IMR-90 (cell line): ENCODE measurements around the gene NIT1. TPM values are rescaled to one million over a fixed set of nuclear protein-coding genes. Genes with fewer than 3 reads are reported as not detected.

Source experiments
- ATAC-seq: fragments of 200-7000 bp; cut with Tn5 transposase; 2 replicates; pipeline ENCODE4 v1.9.1; 2020; ENCODE audit warnings: low read depth, mild to moderate bottlenecking, moderate library complexity
- BruUV-seq: library from RNA; stranded (reverse); fragments of 400-500 nt; replicated peaks from 2 replicates; lab custom pipeline; 2021; lab: Mats Ljungman, UMichigan
- CTCF ChIA-PET: fragments of 300-600 bp; formaldehyde crosslinking; extraction: SDS; loops from one replicate; lab custom pipeline; 2021; ENCODE audit warnings: antibody characterized with exemption; lab: Yijun Ruan, JAX
- POLR2A ChIA-PET: fragments of 300-600 bp; sonication (Branson Sonifier 250); formaldehyde crosslinking; loops from one replicate; lab custom pipeline; 2022; ENCODE audit warnings: antibody characterized with exemption; ENCODE audit not compliant: unreplicated experiment; lab: Charles Lee
- DNase-seq: peaks from one replicate; pipeline ENCODE4 v3.0.0; 2013
- H2AFZ ChIP-seq: replicated peaks from 2 replicates; pipeline ENCODE3; 2013; ENCODE audit warnings: low read length, mild to moderate bottlenecking; ENCODE audit not compliant: poor library complexity
- H2AK5ac ChIP-seq: 2 replicates; pipeline ENCODE4 v1.6.1; 2013; ENCODE audit warnings: low read depth, low read length, inconsistent platforms
- H2AK9ac ChIP-seq: replicated peaks from 2 replicates; pipeline ENCODE3; 2013; ENCODE audit warnings: mild to moderate bottlenecking, low read depth, low read length, moderate library complexity; ENCODE audit not compliant: poor library complexity
- H2BK120ac ChIP-seq: 2 replicates; pipeline ENCODE4 v1.6.1; 2013; ENCODE audit warnings: low read depth, low read length, inconsistent platforms
- H2BK15ac ChIP-seq: 3 replicates; pipeline ENCODE4 v1.6.1; 2013; ENCODE audit warnings: low read depth, low read length, inconsistent platforms
- H2BK20ac ChIP-seq: 2 replicates; pipeline ENCODE4 v1.6.1; 2013; ENCODE audit warnings: low read depth, mild to moderate bottlenecking, inconsistent platforms, low read length, moderate library complexity
- H2BK5ac ChIP-seq: 2 replicates; pipeline ENCODE4 v1.6.1; 2013; ENCODE audit warnings: mild to moderate bottlenecking, low read depth, low read length, inconsistent platforms; ENCODE audit not compliant: poor library complexity, severe bottlenecking
- H3K14ac ChIP-seq: replicated peaks from 2 replicates; pipeline ENCODE4 v1.6.1; 2013; ENCODE audit warnings: low read depth, low read length, inconsistent platforms
- H3K18ac ChIP-seq: 2 replicates; pipeline ENCODE4 v1.6.1; 2013; ENCODE audit warnings: low read depth, low read length, control low read depth
- H3K23ac ChIP-seq: 2 replicates; pipeline ENCODE4 v1.6.1; 2013; ENCODE audit warnings: low read depth, low read length, inconsistent platforms
- H3K27ac ChIP-seq: 2 replicates; pipeline ENCODE4 v1.5.1; 2013; ENCODE audit warnings: mild to moderate bottlenecking, control low read depth, low read length; ENCODE audit not compliant: insufficient read depth
- H3K27me3 ChIP-seq: 2 replicates; pipeline ENCODE4 v1.6.1; 2013; ENCODE audit warnings: low read length; ENCODE audit not compliant: control insufficient read depth, insufficient read depth
- H3K36me3 ChIP-seq: 2 replicates; pipeline ENCODE4 v1.6.1; 2013; ENCODE audit warnings: low read length, mixed read lengths; ENCODE audit not compliant: control insufficient read depth, insufficient read depth
- H3K4ac ChIP-seq: 2 replicates; pipeline ENCODE4 v1.6.1; 2013; ENCODE audit warnings: low read depth, low read length, inconsistent platforms
- H3K4me1 ChIP-seq: 2 replicates; pipeline ENCODE4 v1.6.1; 2013; ENCODE audit warnings: low read length, mixed read lengths; ENCODE audit not compliant: control insufficient read depth, insufficient read depth
- H3K4me2 ChIP-seq: 2 replicates; pipeline ENCODE4 v1.6.1; 2013; ENCODE audit warnings: low read depth, mild to moderate bottlenecking, control low read depth, low read length, moderate library complexity
- H3K4me3 ChIP-seq: 2 replicates; pipeline ENCODE4 v1.5.1; 2013; ENCODE audit warnings: low read depth, mild to moderate bottlenecking, control low read depth, low read length, moderate library complexity; ENCODE audit not compliant: insufficient read depth
- H3K56ac ChIP-seq: 2 replicates; pipeline ENCODE4 v1.6.1; 2013; ENCODE audit warnings: low read length, inconsistent platforms; ENCODE audit not compliant: insufficient read depth; ENCODE audit errors: extremely low read depth
- H3K79me1 ChIP-seq, 2 experiments: 2 replicates each; pipeline ENCODE4 v1.6.1; 2013; ENCODE audit warnings: low read length in 2 of 2, inconsistent platforms in 1 of 2, low read depth in 1 of 2
- H3K9ac ChIP-seq: 2 replicates; pipeline ENCODE4 v1.6.1; 2013; ENCODE audit warnings: low read depth, low read length, control low read depth
- H3K9me1 ChIP-seq: 2 replicates; pipeline ENCODE4 v1.6.1; 2013; ENCODE audit warnings: low read length, inconsistent platforms; ENCODE audit not compliant: insufficient read depth
- H3K9me3 ChIP-seq: 2 replicates; pipeline ENCODE4 v1.6.1; 2013; ENCODE audit warnings: low read length; ENCODE audit not compliant: control insufficient read depth, insufficient read depth
- H4K20me1 ChIP-seq: 2 replicates; pipeline ENCODE4 v1.6.1; 2013; ENCODE audit warnings: low read length, inconsistent platforms; ENCODE audit not compliant: insufficient read depth
- H4K5ac ChIP-seq: 2 replicates; pipeline ENCODE4 v1.6.1; 2013; ENCODE audit warnings: mild to moderate bottlenecking, low read depth, low read length, control low read depth
- H4K8ac ChIP-seq, 2 experiments: 2 replicates each; pipeline ENCODE4 v1.6.1; 2013; ENCODE audit warnings: low read depth in 2 of 2, low read length in 2 of 2, control low read depth in 1 of 2, inconsistent platforms in 1 of 2
- H4K91ac ChIP-seq: 2 replicates; pipeline ENCODE4 v1.6.1; 2013; ENCODE audit warnings: low read depth, low read length, inconsistent platforms; ENCODE audit not compliant: insufficient read depth
- BHLHE40 ChIP-seq: fragments of 150-350 bp; IDR thresholded peaks from 2 replicates; pipeline ENCODE4 v1.6.1; 2016; ENCODE audit warnings: mild to moderate bottlenecking, low read depth, low read length
- CEBPB ChIP-seq: IDR thresholded peaks from 2 replicates; pipeline ENCODE4 v1.6.1; 2012; ENCODE audit warnings: low read depth, low read length, improper control_type of control experiment
- CHD1 ChIP-seq: IDR thresholded peaks from 2 replicates; pipeline ENCODE4 v1.6.1; 2012; ENCODE audit warnings: low read depth, low read length, improper control_type of control experiment
- FOS ChIP-seq: fragments of 150-350 bp; IDR thresholded peaks from 2 replicates; pipeline ENCODE4 v1.6.1; 2016; ENCODE audit warnings: low read depth, low read length
- MAFK ChIP-seq: IDR thresholded peaks from 2 replicates; pipeline ENCODE4 v1.6.1; 2012; ENCODE audit warnings: low read depth, low read length, improper control_type of control experiment
- MAZ ChIP-seq: IDR thresholded peaks from 2 replicates; pipeline ENCODE4 v1.6.1; 2012; ENCODE audit warnings: low read depth, mild to moderate bottlenecking, low read length, improper control_type of control experiment, moderate library complexity, borderline replicate concordance
- MXI1 ChIP-seq: IDR thresholded peaks from 2 replicates; pipeline ENCODE4 v1.6.1; 2012; ENCODE audit warnings: low read depth, mild to moderate bottlenecking, low read length, moderate library complexity, borderline replicate concordance
- NFE2L2 ChIP-seq: fragments of 150-350 bp; IDR thresholded peaks from 2 replicates; pipeline ENCODE4 v1.6.1; 2016; ENCODE audit warnings: low read depth, mild to moderate bottlenecking, low read length
- POLR2A ChIP-seq: IDR thresholded peaks from 2 replicates; pipeline ENCODE4 v1.6.1; 2012; ENCODE audit warnings: mild to moderate bottlenecking, low read depth, low read length
- RAD21 ChIP-seq: IDR thresholded peaks from 2 replicates; pipeline ENCODE4 v1.6.1; 2012; ENCODE audit warnings: low read length, improper control_type of control experiment
- RCOR1 ChIP-seq: IDR thresholded peaks from 2 replicates; pipeline ENCODE4 v1.6.1; 2012; ENCODE audit warnings: mild to moderate bottlenecking, low read length, improper control_type of control experiment; ENCODE audit not compliant: insufficient replicate concordance
- RFX5 ChIP-seq: IDR thresholded peaks from 2 replicates; pipeline ENCODE4 v1.8.0; 2012; ENCODE audit warnings: low read depth, mild to moderate bottlenecking, low read length, moderate library complexity
- SMC3 ChIP-seq: fragments of 150-350 bp; IDR thresholded peaks from 2 replicates; pipeline ENCODE4 v1.6.1; 2016; ENCODE audit warnings: low read depth, mild to moderate bottlenecking, antibody characterized with exemption, low read length, moderate library complexity
- WGBS, 2 experiments: methylation state at CpG; one replicate each; pipeline versions ENCODE4 v1.1.5 to v1.1.7; 2013; ENCODE audit warnings: missing lambda C conversion rate in 2 of 2; ENCODE audit not compliant: insufficient read length in 1 of 2; ENCODE audit errors: extremely low coverage in 2 of 2; 5-methylcytosine and 5-hydroxymethylcytosine counted together
- dilution Hi-C: fragments of 300-500 bp; cut with HindIII; formaldehyde crosslinking; loops from one replicate; pipeline ENCODE4 v1.14.3; 2018; ENCODE audit warnings: low sequenced_read_pairs; ENCODE audit not compliant: unreplicated experiment
- in situ Hi-C: fragments of 300-500 bp; cut with MboI; formaldehyde crosslinking; loops from 3 replicates; pipeline ENCODE4 v1.14.3; 2019; ENCODE audit warnings: low sequenced_read_pairs, inconsistent platforms, mixed read lengths
- intact Hi-C: fragments of 100-400 bp; cut with micrococcal nuclease; formaldehyde crosslinking; loops from 2 replicates; pipeline ENCODE4 v1.10.0; 2022
- polyA plus RNA-seq, 3 experiments: library from polyadenylated mRNA; depleted of rRNA; stranded (reverse); fragments of >200 nt; gene quantifications; 2 replicates each; pipeline ENCODE4 v1.2.3, GENCODE V29; 2012; ENCODE audit warnings: low replicate concordance in 1 of 3
- total RNA-seq: library from RNA; depleted of rRNA; stranded (reverse); fragments of >200 nt; gene quantifications from 2 replicates; pipeline ENCODE4 v1.2.3, GENCODE V29; 2012
- TF ChIP-seq, protein P1 (sequence below): fragments of 150-350 bp; IDR thresholded peaks from 2 replicates; pipeline ENCODE4 v1.6.1; 2016; ENCODE audit warnings: low read depth, mild to moderate bottlenecking, low read length, moderate library complexity, borderline replicate concordance
- TF ChIP-seq, protein P2 (sequence below): conservative IDR thresholded peaks from 2 replicates; pipeline ENCODE4 v1.5.1; 2012; ENCODE audit warnings: mild to moderate bottlenecking, low read depth, low read length, improper control_type of control experiment
- TF ChIP-seq, protein P3 (sequence below): fragments of 150-350 bp; IDR thresholded peaks from 2 replicates; pipeline ENCODE4 v1.6.1; 2017; ENCODE audit warnings: mild to moderate bottlenecking, antibody characterized with exemption, low read length, low read depth

The NIT1 gene
- total and polyA plus RNA-seq, 2 of the 4 experiments (the other 2 are of a cell fraction) = 22.8 to 33.6 TPM

DNA sequence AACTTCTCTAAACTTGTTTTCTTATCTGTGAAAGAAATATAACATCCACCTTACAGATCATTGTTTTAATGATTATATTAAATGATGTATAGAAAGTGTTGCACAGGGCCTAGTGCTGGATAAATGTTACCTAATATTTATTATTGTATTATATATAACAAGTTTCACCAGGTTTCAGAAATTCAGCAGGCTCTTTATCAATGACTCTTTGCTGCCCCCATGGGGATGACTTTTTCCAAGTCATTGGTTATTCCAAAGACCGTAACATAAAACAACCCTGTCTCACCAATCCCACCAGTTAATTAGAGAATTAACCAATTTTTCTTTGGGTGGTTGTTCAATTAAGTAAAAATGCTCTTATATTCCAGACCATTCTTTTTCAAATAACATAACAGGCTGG is 21.9 kb downstream of the NIT1 start:
- Histone ChIP-seq H3K9me1 (no peaks in the 10 kb centered on the region), H3K9me3 (no peaks in the 10 kb centered on the region), H4K8ac (no peak overlapping the region), H3K14ac (no peak overlapping the region), H3K79me1 (peaks cover 8 to 22% of the 10 kb centered on the region in 2 experiments; a peak in 3 of 4 replicates), H3K36me3 (no peaks in the 10 kb centered on the region), H3K27me3 (no peaks in the 10 kb centered on the region), H3K27ac (no peak overlapping the region), H3K4me3 (no peak overlapping the region), H4K5ac (no peak overlapping the region), H3K23ac (no peak overlapping the region), H2AK5ac (no peak overlapping the region), H2BK120ac (no peak overlapping the region), H2BK5ac (no peak overlapping the region), H4K20me1 (no peaks in the 10 kb centered on the region; the same call in 1 of the 2 replicates), H2BK20ac (no peak overlapping the region), H3K4ac (no peak overlapping the region), H2AK9ac (no peak overlapping the region), H3K18ac (no peak overlapping the region), H3K9ac (no peak overlapping the region), H3K56ac (no peak overlapping the region), H3K4me1 (no peaks in the 10 kb centered on the region), H3K4me2 (no peak overlapping the region), H2BK15ac (no peak overlapping the region), H4K91ac (no peak overlapping the region), H2AFZ (no peak overlapping the region)
- WGBS, 2 experiments = no CpG with 5 or more reads among the region's 1 CpG
- DNase-seq (peak; percentile 57), ATAC-seq (peak; percentile 60)
- dilution Hi-C loops (no loop called here), in situ Hi-C loops (no loop called here), intact Hi-C loops (loop anchor here (1.0 to 2.0 kb wide), 3 partner anchors 98 to 413 kb away; no protein-coding TSS in a partner anchor)
- TF ChIP-seq, protein P1, sequence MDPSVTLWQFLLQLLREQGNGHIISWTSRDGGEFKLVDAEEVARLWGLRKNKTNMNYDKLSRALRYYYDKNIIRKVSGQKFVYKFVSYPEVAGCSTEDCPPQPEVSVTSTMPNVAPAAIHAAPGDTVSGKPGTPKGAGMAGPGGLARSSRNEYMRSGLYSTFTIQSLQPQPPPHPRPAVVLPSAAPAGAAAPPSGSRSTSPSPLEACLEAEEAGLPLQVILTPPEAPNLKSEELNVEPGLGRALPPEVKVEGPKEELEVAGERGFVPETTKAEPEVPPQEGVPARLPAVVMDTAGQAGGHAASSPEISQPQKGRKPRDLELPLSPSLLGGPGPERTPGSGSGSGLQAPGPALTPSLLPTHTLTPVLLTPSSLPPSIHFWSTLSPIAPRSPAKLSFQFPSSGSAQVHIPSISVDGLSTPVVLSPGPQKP = no peak
- no peak for TF ChIP-seq CHD1
- no peak for TF ChIP-seq RFX5
- no peak for TF ChIP-seq MAFK
- TF ChIP-seq SMC3 = peak; percentile 54; the same call in 1 of the 2 replicates
- TF ChIP-seq MAZ = no peak
- TF ChIP-seq BHLHE40 = no peak
- TF ChIP-seq RAD21 = peak; percentile 66
- no peak for TF ChIP-seq CEBPB
- TF ChIP-seq, protein P2, sequence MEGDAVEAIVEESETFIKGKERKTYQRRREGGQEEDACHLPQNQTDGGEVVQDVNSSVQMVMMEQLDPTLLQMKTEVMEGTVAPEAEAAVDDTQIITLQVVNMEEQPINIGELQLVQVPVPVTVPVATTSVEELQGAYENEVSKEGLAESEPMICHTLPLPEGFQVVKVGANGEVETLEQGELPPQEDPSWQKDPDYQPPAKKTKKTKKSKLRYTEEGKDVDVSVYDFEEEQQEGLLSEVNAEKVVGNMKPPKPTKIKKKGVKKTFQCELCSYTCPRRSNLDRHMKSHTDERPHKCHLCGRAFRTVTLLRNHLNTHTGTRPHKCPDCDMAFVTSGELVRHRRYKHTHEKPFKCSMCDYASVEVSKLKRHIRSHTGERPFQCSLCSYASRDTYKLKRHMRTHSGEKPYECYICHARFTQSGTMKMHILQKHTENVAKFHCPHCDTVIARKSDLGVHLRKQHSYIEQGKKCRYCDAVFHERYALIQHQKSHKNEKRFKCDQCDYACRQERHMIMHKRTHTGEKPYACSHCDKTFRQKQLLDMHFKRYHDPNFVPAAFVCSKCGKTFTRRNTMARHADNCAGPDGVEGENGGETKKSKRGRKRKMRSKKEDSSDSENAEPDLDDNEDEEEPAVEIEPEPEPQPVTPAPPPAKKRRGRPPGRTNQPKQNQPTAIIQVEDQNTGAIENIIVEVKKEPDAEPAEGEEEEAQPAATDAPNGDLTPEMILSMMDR = peak; percentile 64
- no peak for TF ChIP-seq POLR2A
- no peak for TF ChIP-seq RCOR1
- no peak for TF ChIP-seq MXI1
- TF ChIP-seq NFE2L2 = no peak
- no peak for TF ChIP-seq FOS
- TF ChIP-seq, protein P3, sequence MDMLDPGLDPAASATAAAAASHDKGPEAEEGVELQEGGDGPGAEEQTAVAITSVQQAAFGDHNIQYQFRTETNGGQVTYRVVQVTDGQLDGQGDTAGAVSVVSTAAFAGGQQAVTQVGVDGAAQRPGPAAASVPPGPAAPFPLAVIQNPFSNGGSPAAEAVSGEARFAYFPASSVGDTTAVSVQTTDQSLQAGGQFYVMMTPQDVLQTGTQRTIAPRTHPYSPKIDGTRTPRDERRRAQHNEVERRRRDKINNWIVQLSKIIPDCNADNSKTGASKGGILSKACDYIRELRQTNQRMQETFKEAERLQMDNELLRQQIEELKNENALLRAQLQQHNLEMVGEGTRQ = no peak
- POLR2A ChIA-PET = no interaction called here
- no TSS peak for BruUV-seq
- CTCF ChIA-PET = interaction anchor here (0.6 kb wide), 1 partner anchor 263 kb away, joined by 7 read pairs; no protein-coding TSS in a partner anchor
